Bone marrow (tissue), 2 donors: Measurements from ENCODE around the gene CEP19.
A peak's percentile ranks its signal among the peaks of the same experiment; 100 is the strongest.

Experiments used
- DNase-seq, 2 donors: peaks; one replicate each; lab custom pipeline; 2025; lab: John Stamatoyannopoulos, UW

CEP19 gene

GRCh38 chr3:196708467-196708866 lies 3.6 kb downstream of the CEP19 start:
- no peak for DNase-seq

- DNase-seq: no peak
Observed at GRCh38 chr3:196707566-196707965, 4.5 kb downstream of the CEP19 start.

- peak in 1 of 2 donors; percentile 2 for DNase-seq
Observed at GRCh38 chr3:196706731-196707130, 5.3 kb downstream of the CEP19 start.

GRCh38 chr3:196706327-196706726 lies 5.7 kb downstream of the CEP19 start:
- no peak for DNase-seq

- DNase-seq: no peak
Observed at GRCh38 chr3:196700801-196701200, 11.2 kb downstream of the CEP19 start.

GRCh38 chr3:196699749-196700148 lies 12.3 kb downstream of the CEP19 start:
- no peak for DNase-seq

- DNase-seq: no peak
Observed at GRCh38 chr3:196697270-196697669, 14.8 kb downstream of the CEP19 start.

- DNase-seq: no peak
Observed at GRCh38 chr3:196695849-196696226, 16.2 kb downstream of the CEP19 start.

- no peak for DNase-seq
Observed at GRCh38 chr3:196694941-196695848, 16.9 kb downstream of the CEP19 start.

- peak in 1 of 2 donors; percentile 47 for DNase-seq
Observed at GRCh38 chr3:196694202-196694638, 17.8 kb downstream of the CEP19 start.

- no peak for DNase-seq
Observed at GRCh38 chr3:196691386-196691785, 20.7 kb downstream of the CEP19 start.

- no peak for DNase-seq
Observed at GRCh38 chr3:196689941-196690660, 21.9 kb downstream of the CEP19 start.

GRCh38 chr3:196688349-196688748 lies 23.7 kb downstream of the CEP19 start:
- DNase-seq: peak; percentile 36 to 66

- DNase-seq: no peak
Observed at GRCh38 chr3:196686436-196686835, 25.6 kb downstream of the CEP19 start.

- DNase-seq: peak; percentile 10 to 89
Observed at GRCh38 chr3:196684548-196685407, 27.3 kb downstream of the CEP19 start.

- DNase-seq: no peak
Observed at GRCh38 chr3:196677931-196678330, 34.1 kb downstream of the CEP19 start.

GRCh38 chr3:196677353-196677752 lies 34.7 kb downstream of the CEP19 start:
- DNase-seq: no peak

- DNase-seq: no peak
Observed at GRCh38 chr3:196673632-196674031, 38.4 kb downstream of the CEP19 start.

GRCh38 chr3:196670339-196670738 lies 41.7 kb downstream of the CEP19 start:
- DNase-seq: peak in 1 of 2 donors; percentile 4

- DNase-seq: no peak
Observed at GRCh38 chr3:196667056-196667825, 44.8 kb downstream of the CEP19 start.
